Liver (tissue), 9 donors: ENCODE data around the gene ATP2B2. TPM values are rescaled to one million over a fixed set of nuclear protein-coding genes. Genes with fewer than 3 reads are reported as not detected.

Experiments used
- DNase-seq: peaks from one replicate; pipeline ENCODE4 v3.0.0-alpha.2; 2017; ENCODE audit warnings: low spot score
- H3K27ac ChIP-seq, 2 donors: one replicate each; pipeline ENCODE4 v1.7.0; 2013; ENCODE audit warnings: inconsistent platforms in 2 of 2, low read length in 2 of 2, control low read depth in 1 of 2, low read depth in 1 of 2, mild to moderate bottlenecking in 1 of 2
- H3K27me3 ChIP-seq, 4 donors: one replicate each; pipeline versions ENCODE4 v1.6.1 to v1.7.0; 2013; ENCODE audit warnings: low read length in 3 of 4, inconsistent platforms in 1 of 4, mild to moderate bottlenecking in 1 of 4, moderate library complexity in 1 of 4; ENCODE audit not compliant: control insufficient read depth in 4 of 4, insufficient read depth in 4 of 4
- H3K36me3 ChIP-seq, 4 donors: one replicate each; pipeline versions ENCODE4 v1.6.1 to v1.7.0; 2013; ENCODE audit warnings: low read length in 3 of 4, mild to moderate bottlenecking in 3 of 4, low read depth in 1 of 4, moderate library complexity in 1 of 4; ENCODE audit not compliant: control insufficient read depth in 4 of 4, insufficient read depth in 3 of 4
- H3K4me1 ChIP-seq, 4 donors: one replicate each; pipeline versions ENCODE4 v1.6.1 to v1.7.0; 2013; ENCODE audit warnings: low read length in 3 of 4, mild to moderate bottlenecking in 3 of 4, moderate library complexity in 1 of 4; ENCODE audit not compliant: control insufficient read depth in 4 of 4, insufficient read depth in 4 of 4
- H3K4me3 ChIP-seq, 3 donors: one replicate each; pipeline versions ENCODE4 v1.6.1 to v1.7.0; 2013; ENCODE audit warnings: low read length in 3 of 3, control low read depth in 1 of 3, low read depth in 1 of 3, mild to moderate bottlenecking in 1 of 3
- H3K9ac ChIP-seq, 2 donors: one replicate each; pipeline ENCODE4 v1.7.0; 2013; ENCODE audit warnings: low read length in 2 of 2, mild to moderate bottlenecking in 2 of 2, moderate library complexity in 2 of 2, control low read depth in 1 of 2, low read depth in 1 of 2
- H3K9me3 ChIP-seq, 4 donors: one replicate each; pipeline versions ENCODE4 v1.6.1 to v1.7.0; 2013; ENCODE audit warnings: low read length in 3 of 4; ENCODE audit not compliant: control insufficient read depth in 4 of 4
- ATF3 ChIP-seq: IDR thresholded peaks from 2 replicates; pipeline ENCODE4 v1.6.1; 2016; ENCODE audit warnings: antibody characterized with exemption
- CTCF ChIP-seq: fragments of 150-350 bp; IDR thresholded peaks from 2 replicates; pipeline ENCODE4 v1.5.1; 2017; ENCODE audit warnings: improper control_type of control experiment, low read depth, low read length; ENCODE audit not compliant: missing input control
- EGR1 ChIP-seq, 2 donors: IDR thresholded peaks; 2 replicates each; pipeline ENCODE4 v1.6.1; 2016 to 2018; ENCODE audit warnings: antibody characterized with exemption in 2 of 2, low read depth in 2 of 2
- FOXA1 ChIP-seq: IDR thresholded peaks from 2 replicates; pipeline ENCODE4 v1.6.1; 2016; ENCODE audit warnings: antibody characterized with exemption
- FOXA2 ChIP-seq: IDR thresholded peaks from 2 replicates; pipeline ENCODE4 v1.6.1; 2016; ENCODE audit warnings: antibody characterized with exemption
- GABPA ChIP-seq, 2 donors: IDR thresholded peaks in 1 of 2; conservative IDR thresholded peaks in 1 of 2; 2 replicates each; pipeline ENCODE4 v1.6.1; 2016; ENCODE audit warnings: antibody characterized with exemption in 2 of 2, mild to moderate bottlenecking in 1 of 2, moderate library complexity in 1 of 2
- HNF4A ChIP-seq, 2 donors: conservative IDR thresholded peaks; 2 replicates each; pipeline ENCODE4 v1.6.1; 2016; ENCODE audit warnings: antibody characterized with exemption in 2 of 2, mild to moderate bottlenecking in 2 of 2
- HNF4G ChIP-seq: IDR thresholded peaks from 2 replicates; pipeline ENCODE4 v1.6.1; 2016; ENCODE audit warnings: antibody characterized with exemption
- JUND ChIP-seq, 2 donors: IDR thresholded peaks; 2 replicates each; pipeline ENCODE4 v1.6.1; 2016; ENCODE audit warnings: antibody characterized with exemption in 2 of 2
- NR2F2 ChIP-seq: IDR thresholded peaks from 2 replicates; pipeline ENCODE4 v1.6.1; 2016; ENCODE audit warnings: antibody characterized with exemption
- REST ChIP-seq: IDR thresholded peaks from 2 replicates; pipeline ENCODE4 v1.6.1; 2016; ENCODE audit warnings: antibody characterized with exemption, mild to moderate bottlenecking
- RXRA ChIP-seq, 2 donors: IDR thresholded peaks; 2 replicates each; pipeline ENCODE4 v1.6.1; 2017 to 2018; ENCODE audit warnings: antibody characterized with exemption in 2 of 2, mild to moderate bottlenecking in 1 of 2
- SP1 ChIP-seq: IDR thresholded peaks from 2 replicates; pipeline ENCODE4 v1.6.1; 2018; ENCODE audit warnings: antibody characterized with exemption, mild to moderate bottlenecking
- TAF1 ChIP-seq: conservative IDR thresholded peaks from 2 replicates; pipeline ENCODE4 v1.6.1; 2016; ENCODE audit warnings: antibody characterized with exemption, mild to moderate bottlenecking
- YY1 ChIP-seq: IDR thresholded peaks from 2 replicates; pipeline ENCODE4 v1.6.1; 2016; ENCODE audit warnings: antibody characterized with exemption, mild to moderate bottlenecking
- ZBTB33 ChIP-seq: IDR thresholded peaks from 2 replicates; pipeline ENCODE4 v1.6.1; 2016; ENCODE audit warnings: antibody characterized with exemption
- WGBS: extraction: QIAGEN DNeasy Blood & Tissue Kit; methylation state at CpG from one replicate; pipeline ENCODE4 v1.1.7; 2013; 5-methylcytosine and 5-hydroxymethylcytosine counted together
- polyA plus RNA-seq, 2 donors: library from polyadenylated mRNA; stranded (reverse) in 1 of 2; unstranded in 1 of 2; fragments of 200-250 nt in 1 of 2; fragments of >200 nt in 1 of 2; fragmentation: Nextera tagmentation in 1 of 2; extraction: Ambion mirVana in 1 of 2; gene quantifications; one replicate each; pipeline versions ENCODE4 v1.2.1 to v1.2.3, GENCODE V29; 2013 to 2015
- total RNA-seq, 2 donors: library from RNA; depleted of rRNA; stranded (reverse); fragments of >200 nt; gene quantifications; one replicate each; pipeline ENCODE4 v1.2.3, GENCODE V29; 2014
- donor health status: healthy.
- donor health status: healthy.
- donor health status: healthy.
- donor health status: healthy.
- donor health status: healthy.

Gene ATP2B2
- total and polyA plus RNA-seq, 4 donors, result 10.4 to 27.8 (median 20.7) TPM

GRCh38 chr3:10437995-10438901, 67.1 kb downstream of the ATP2B2 start:
- Histone ChIP-seq H3K4me3 (no peak overlapping the region), H3K9me3 (no peaks in the 10 kb centered on the region), H3K9ac (no peak overlapping the region), H3K27me3 (no peaks in the 10 kb centered on the region), H3K4me1 (peaks cover 19 to 64% (median 53%) of the 10 kb centered on the region in 4 donors), H3K36me3 (peaks cover 0 to 2% (median 0%) of the 10 kb centered on the region in 4 donors), H3K27ac (peak overlapping the region in 1 of 2 donors; percentile 2)
- TF ChIP-seq CTCF (no peak), HNF4A (conservative IDR thresholded peaks at IDR 0.05) (no peak), EGR1 (IDR thresholded peaks at IDR 0.05; ENCODE audit: low read depth in 2 of 2) (no peak), YY1 (no peak), RXRA (IDR thresholded peaks at IDR 0.05) (no peak), NR2F2 (no peak), ZBTB33 (no peak), HNF4G (no peak), SP1 (no peak), GABPA (IDR thresholded peaks at IDR 0.05 in 1 of 2, conservative IDR thresholded peaks at IDR 0.05 in 1 of 2) (no peak), ATF3 (no peak), JUND (IDR thresholded peaks at IDR 0.05) (no peak), TAF1 (no peak), FOXA1 (no peak)
- DNase-seq, result no peak
- 74% methylated on average over 16 of the region's 16 CpGs for WGBS

GRCh38 chr3:10437272-10437994, 68.0 kb downstream of the ATP2B2 start:
- H3K9ac ChIP-seq, result no peak overlapping the region
- H3K27me3 ChIP-seq, result no peaks in the 10 kb centered on the region
- no peak overlapping the region for H3K27ac ChIP-seq
- TF ChIP-seq YY1 (no peak), HNF4A (conservative IDR thresholded peaks at IDR 0.05) (no peak), SP1 (no peak), TAF1 (no peak), FOXA2 (no peak), NR2F2 (no peak), CTCF (no peak), RXRA (IDR thresholded peaks at IDR 0.05) (no peak), ATF3 (no peak), JUND (IDR thresholded peaks at IDR 0.05) (no peak), FOXA1 (no peak), REST (no peak), EGR1 (IDR thresholded peaks at IDR 0.05; ENCODE audit: low read depth in 2 of 2) (no peak), GABPA (IDR thresholded peaks at IDR 0.05 in 1 of 2, conservative IDR thresholded peaks at IDR 0.05 in 1 of 2) (no peak)
- peaks cover 0 to 2% (median 0%) of the 10 kb centered on the region in 4 donors for H3K36me3 ChIP-seq
- peaks cover 13 to 56% (median 48%) of the 10 kb centered on the region in 4 donors for H3K4me1 ChIP-seq
- no peak for DNase-seq
- H3K9me3 ChIP-seq, result no peaks in the 10 kb centered on the region
- WGBS, result 70% methylated on average over 7 of the region's 7 CpGs
- no peak overlapping the region for H3K4me3 ChIP-seq
